Ecto neural progenitor cell (in vitro differentiated cells): ENCODE results near the gene FAM98B.

ENCODE experiments used
- DNase-seq: peaks from one replicate; pipeline ENCODE4 v3.0.0-alpha.2; 2018; ENCODE audit warnings: low spot score

Gene FAM98B

DNA sequence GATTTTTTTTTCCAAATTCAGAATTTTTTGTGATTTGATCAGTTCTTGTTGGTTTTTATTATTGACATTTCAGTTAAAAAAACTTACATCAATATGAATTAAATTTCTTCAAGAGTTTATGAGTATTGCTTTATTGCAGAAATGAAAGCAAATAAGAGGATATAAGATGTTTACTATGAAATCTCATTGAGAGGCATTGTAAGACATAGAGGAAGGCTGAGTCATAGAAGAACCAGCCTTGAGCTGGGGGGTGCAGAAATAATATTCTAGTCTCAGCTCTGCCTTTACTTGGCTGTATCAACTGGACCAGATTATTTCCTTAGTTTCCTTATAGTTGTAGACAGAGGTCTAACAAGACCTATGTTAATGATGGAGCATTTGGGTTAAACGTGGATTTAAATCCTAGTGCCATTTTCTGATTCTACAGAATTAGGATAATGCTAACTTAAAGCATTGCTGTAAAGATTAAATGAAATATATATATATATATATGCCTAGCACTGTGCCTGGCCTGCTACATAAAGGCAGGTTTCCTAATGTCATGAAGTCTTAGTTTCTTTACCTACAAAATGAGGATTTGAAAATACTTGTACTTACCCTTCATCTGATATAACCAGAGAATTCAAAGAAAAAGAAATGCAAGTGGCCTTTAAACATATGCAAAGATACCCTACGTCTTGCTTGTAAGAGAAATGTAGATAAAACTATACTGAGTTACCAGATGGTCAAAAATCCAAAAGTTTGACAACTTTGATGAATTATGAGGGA, 7.3 kb downstream of the FAM98B start:
- no peak for DNase-seq

DNA sequence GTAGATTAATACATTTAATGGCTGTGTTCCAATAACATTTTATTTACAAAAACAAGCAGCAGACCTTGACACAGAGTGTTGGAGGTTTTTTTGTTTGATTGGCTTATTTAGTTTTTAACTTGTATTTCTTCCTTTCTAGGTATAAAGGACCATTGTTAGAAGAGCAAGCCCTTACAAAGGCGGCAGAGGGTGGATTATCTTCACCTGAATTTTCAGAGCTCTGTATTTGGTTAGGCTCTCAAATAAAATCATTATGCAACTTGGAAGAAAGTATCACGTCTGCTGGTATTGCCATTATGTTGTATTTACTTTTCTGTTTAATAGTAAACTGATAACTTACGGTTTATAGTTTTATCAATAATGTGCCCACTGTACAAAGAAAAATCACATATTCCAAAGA, 10.0 kb downstream of the FAM98B start:
- DNase-seq = no peak

DNA sequence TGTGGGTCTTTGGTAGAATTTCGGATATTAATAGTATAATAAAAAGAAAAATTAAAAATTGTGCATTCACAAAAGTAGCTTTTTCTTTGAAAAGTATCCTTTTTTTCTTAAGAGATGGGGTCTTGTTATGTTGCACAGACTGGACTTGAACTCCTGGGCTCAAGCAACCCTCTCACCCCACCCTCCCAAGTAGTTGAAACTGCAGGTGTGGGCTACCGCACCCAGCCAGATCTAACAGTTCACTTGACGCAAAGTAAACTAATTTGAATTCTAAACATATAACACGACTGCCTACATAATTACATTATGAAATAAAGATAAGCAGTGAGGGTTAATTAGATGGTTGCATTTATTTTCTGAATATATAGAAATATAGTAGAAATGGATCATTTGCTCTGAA, 10.7 kb downstream of the FAM98B start:
- DNase-seq = no peak

DNA sequence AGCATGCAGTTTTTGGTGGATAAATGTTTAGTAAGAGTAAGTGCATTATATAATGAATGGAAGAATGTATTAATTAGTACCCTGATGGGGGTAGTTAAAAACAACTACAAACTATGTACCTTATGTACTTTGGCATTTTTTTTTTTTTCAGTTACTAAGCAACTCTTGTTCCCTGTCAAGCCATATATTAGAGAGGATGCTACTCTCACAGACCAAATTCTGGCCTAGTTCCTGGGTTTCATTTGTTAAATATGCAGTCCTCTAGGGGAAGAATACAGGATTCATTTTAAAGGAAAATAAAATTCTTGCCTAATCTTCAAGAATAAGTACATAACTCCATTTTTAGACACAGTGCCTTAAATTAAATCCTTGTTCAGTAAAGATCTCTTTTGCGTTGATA, 16.9 kb downstream of the FAM98B start:
- DNase-seq = no peak

DNA sequence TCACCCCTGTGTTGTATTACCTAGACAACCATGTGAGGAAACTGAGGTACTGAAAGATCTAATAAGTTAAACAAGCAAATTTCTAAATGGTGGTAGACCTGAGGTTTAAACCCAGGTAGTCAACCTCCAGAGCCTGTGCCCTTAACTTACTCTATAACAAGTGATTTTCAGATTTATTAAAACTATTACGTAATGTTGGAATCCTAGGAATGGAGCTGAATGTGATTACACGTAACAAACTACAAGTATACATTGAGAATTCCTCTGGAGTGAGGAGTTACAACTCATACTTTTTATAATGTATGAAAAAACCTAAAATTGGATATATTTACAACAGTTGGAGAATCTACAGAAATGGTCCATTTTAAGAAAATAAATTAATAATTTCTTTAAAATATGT, 18.0 kb downstream of the FAM98B start:
- DNase-seq = no peak

DNA sequence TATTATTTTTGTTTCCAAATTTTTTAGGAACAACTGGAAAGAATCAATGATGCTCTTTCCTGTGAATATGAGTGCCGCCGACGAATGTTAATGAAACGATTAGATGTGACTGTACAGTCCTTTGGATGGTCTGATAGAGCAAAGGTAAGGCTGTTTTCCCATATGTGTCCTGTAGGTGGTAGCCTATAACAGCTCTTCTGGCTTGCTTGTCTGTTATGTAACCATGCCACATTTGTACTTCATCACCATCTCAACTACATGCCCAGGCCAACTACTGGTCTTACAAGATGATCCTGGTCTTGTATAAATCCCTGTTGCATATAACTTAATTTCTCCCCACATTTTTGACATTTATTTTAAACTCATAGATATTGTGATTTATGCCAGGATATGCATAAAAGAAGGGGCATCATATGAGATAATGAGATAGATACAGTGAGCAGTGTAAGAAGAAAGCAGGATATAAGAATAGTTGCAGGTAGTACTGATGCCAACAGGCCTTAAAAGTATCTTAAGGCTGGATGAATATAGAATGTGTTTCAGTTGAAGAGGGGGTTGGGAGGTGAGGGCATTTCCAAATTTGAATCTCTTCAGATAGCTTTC, 20.3 kb downstream of the FAM98B start:
- DNase-seq = no peak

DNA sequence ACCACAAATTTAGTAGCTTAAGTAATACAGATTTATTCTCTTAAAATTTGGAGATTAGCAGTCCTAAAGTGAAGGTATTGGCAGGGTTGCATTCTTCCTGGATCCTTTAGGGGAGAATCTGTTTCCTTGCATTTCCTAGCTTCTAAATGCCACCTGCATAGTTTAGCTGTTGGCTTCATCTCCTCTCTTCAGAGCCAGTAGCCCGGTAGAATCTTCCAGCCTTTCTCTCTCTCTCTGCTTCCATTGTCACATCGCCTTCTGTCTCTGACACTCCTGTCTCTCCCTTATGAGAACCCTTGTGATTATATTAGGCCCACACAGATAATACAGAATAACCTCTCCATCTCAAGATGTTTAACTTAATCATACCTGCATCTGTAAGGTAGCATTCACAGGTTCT, 21.4 kb downstream of the FAM98B start:
- no peak for DNase-seq

DNA sequence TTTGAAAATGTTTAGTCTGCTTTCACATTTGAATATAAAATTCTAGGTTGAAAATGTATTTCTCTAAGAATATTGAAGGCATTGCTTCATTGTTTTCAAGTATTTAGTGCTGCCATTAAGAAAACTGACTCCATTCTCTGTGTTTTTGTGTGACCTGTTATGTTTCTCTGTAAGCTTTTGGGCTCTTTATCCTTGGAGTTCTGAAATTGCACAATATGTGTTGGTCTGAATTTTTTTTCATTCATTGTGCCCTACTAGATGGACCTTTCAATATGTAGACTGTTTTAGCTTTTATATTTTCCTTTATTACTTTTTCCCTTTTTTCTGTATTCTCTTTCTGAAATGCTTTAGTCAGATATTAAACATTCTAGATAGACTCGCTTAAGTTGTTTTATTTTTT, 22.2 kb downstream of the FAM98B start:
- DNase-seq = no peak

DNA sequence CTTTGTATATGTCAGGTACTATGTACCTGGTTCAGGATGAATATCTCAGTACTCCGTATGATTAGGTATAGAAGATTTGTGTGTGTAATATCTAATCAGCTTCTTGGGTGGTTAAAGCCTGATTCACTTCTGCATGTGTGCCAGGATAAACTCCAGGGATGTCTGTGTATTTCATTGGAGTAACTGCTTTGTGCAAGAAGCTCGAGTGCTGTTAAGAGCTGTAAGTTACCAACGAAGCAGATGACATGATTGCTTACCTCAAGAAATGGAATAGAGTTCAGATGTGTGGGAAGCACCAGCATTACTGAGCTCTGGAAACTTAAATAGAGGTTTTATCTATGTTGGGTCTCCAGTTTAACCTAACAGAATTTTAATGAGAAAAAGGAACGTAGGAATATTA, 23.7 kb downstream of the FAM98B start:
- no peak for DNase-seq

DNA sequence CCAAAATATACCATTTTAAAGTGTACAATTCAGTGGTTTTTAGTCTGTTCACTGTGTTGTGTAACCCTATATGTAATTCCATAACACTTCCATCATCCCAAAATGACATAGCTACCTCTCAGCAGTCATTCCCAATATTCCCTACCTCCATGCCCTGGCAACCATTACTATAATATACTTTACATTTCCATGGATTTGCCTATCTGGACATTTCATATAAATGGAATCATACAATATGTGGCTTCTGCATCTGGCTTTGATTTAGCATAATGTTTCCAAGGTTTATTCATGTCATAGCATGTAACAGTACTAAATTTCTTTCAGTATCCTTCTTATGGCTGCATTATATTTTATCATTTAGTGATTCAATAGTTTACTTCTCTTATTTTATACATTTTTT, 25.3 kb downstream of the FAM98B start:
- no peak for DNase-seq

DNA sequence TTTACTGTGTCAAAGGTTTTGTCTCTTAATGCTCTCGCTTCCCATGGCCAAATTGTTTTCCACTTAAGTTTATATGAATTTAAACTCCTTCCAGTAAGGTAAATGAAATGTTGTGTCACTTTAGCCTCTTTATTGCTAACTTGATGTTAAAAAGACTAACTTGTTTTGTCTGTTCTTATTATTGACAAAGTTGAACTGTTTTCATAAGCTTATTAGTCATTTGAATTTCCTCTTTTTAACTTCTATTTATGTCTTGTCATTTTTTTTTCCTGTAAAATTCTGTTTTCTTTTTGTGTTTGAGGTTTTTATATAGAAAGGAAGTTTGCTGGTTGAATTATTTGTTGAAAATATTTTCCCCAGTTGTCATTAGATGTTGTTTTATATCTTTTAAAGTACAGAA, 25.8 kb downstream of the FAM98B start:
- DNase-seq = no peak

DNA sequence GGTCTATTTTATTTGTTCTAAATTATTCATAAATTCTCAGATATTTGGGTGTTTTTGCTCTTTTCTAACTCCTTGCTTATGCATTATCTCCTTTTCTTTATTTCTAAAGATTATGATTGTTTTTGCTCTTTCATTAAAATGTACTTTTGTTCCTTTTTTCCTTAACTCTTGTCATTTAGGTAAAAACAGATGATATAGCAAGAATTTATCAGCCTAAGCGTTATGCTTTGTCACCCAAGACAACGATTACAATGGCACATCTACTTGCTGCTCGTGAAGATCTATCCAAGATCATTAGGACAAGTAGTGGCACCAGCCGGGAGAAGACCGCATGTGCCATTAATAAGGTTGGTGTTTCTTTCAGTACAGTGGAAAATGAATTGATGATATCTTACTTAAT, 27.2 kb downstream of the FAM98B start:
- no peak for DNase-seq

DNA sequence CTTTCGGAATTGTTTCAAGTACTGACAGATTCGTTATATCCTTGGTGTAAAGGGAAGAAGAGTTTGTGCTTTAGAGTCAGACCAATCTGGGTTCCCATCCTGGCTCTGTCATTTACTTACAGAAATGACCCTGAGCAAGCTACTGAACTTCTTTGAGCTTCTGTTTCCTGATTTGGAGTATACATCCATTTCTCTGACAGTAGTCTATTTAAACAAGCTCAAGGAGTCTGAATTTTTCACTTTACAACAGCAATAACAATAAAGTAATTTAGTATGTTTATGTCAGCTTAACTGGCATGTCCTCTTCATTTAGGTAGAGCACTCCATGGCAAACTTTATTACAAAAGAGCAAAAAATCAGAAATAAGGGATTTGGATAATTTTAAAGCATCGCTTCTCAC, 27.8 kb downstream of the FAM98B start:
- no peak for DNase-seq

DNA sequence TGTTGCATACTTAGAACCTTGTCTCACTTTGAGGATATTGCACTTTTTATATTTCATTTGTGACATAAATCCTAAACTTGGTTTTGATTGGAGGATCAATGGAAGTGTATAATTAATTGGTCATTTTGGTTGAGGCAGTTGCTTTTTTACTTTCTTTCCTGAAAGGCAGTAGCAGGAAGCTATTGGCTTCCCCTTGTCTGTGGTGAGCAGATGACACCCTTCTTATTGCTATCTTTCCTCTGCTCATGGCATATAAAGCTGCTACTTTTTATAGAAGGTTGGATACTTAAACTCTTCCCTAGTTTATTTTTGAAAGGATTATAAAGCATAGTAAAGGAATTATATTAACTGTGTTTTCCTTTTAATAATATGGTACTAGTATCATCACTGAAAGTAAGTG, 28.6 kb downstream of the FAM98B start:
- no peak for DNase-seq

DNA sequence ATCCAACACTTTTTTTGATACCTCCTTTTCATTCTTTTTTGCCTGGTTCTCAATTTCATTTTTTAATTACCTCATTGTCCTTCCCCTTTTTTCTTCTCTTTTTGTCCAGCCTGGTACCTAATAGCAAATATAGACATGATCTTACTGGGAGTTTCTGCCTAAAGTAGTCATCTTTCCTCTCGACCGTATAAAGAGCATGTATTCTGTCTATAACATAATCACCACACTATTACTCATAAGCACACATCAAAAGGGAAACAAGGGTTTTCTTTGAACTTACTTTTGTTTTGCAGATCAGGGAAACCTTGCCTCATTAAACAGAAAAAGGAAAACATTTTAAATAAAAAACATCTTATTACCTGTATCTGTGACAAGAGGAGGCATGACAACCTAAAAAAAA, 33.0 kb downstream of the FAM98B start:
- DNase-seq = no peak

DNA sequence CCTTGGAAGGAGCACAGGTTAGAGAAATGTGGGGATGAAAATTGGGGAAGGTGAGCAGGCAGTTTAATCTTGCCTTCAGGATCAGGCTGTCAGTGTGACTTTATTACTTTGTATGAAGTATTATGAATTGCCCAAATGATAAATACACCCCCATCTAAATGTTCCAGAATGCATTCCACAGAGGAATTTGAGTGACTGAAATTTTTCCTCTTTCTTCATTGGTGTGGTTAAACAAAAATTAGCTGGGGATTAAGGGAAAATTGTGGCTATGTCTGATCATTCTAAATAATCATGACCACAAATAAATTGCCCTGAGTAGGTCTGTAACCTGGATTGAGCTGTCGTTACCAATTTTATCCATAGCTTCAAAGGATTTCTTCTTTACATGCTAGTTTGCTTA, 33.5 kb downstream of the FAM98B start:
- DNase-seq = no peak

DNA sequence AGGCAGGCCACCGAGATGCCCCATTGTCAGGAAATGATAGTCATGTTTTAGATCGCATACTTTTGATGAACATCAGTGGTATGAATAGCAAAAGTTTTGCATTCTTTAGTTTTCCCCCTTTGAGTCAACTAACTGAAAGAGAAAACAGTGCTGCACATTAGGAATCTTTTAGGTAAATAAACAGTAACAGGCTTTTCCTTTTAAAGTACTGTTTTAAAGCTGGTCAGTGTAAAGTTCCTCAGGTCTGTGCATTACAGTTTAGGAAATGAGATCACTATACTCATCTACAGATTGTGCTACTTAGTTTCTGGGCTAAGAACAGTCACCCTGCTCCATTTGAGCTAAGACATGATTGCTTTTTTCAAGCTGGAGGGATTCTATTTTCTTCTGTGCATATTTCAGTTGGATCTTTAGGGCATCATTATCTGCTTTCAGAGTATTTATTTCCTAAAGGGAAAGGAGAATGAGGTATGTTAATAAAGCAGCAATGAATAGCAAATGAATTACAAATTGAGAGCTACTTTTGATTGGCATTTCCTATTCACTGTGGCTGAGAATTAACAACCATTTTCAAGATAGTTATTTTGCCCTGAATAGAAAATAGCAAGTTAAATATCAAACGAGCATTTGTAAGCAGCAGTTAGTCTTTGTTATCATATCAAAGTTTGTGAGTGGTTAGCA, 36.5 kb downstream of the FAM98B start:
- no peak for DNase-seq

DNA sequence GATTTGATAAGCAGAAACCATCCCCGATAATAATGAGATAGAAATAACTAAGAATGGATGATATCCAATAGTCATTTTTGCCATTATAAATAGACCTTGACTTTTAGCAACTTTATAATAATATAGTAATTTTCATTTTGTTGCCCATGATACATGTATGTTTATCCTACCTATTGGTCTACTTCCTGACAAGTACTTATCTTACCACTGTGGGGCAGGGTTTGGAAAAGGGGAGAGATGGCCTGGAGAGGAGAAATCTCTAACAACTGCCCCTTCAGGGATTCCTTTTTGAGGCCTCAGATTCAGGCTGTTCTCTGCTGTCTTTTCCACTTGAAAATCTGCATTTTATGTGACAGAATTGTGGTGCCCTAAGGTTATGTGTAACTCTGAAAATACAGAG, 42.2 kb downstream of the FAM98B start:
- no peak for DNase-seq

DNA sequence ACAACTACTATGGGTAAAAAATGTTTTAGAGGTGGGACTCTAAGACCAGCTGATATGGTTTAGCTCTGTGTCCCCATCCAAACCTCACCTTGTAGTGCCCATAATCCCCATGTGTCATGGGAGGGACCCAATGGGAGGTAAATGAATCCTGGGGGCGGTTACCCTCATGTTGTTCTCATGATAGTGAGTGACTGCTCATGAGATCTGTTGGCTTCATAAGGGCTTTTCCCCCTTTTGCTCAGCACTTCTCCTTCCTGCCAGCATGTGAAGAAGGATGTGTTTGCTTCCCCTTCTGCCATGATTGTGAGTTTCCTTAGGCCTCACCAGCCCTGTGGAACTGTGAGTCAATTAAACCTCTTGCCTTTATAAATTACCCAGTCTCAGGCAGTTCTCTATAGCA, 45.7 kb downstream of the FAM98B start:
- DNase-seq = no peak

DNA sequence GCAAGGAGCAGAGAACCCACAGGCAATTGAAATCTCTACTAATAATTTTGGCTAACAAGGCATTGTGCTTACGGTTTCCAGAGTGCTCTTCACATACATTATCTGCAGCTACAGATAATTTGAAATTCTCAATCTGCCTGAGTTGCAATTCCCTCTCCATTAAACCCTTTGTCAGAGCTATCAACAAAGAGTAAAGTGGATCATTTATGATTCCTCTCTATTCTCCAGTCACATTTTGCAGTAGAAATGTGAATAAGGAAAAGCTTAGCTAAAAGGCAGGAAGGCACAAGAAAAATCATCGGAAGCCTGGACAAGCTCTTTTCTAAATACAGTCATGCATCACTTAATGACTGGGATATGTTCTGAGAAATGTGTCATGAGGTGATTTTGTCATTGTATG, 49.6 kb downstream of the FAM98B start:
- no peak for DNase-seq

DNA sequence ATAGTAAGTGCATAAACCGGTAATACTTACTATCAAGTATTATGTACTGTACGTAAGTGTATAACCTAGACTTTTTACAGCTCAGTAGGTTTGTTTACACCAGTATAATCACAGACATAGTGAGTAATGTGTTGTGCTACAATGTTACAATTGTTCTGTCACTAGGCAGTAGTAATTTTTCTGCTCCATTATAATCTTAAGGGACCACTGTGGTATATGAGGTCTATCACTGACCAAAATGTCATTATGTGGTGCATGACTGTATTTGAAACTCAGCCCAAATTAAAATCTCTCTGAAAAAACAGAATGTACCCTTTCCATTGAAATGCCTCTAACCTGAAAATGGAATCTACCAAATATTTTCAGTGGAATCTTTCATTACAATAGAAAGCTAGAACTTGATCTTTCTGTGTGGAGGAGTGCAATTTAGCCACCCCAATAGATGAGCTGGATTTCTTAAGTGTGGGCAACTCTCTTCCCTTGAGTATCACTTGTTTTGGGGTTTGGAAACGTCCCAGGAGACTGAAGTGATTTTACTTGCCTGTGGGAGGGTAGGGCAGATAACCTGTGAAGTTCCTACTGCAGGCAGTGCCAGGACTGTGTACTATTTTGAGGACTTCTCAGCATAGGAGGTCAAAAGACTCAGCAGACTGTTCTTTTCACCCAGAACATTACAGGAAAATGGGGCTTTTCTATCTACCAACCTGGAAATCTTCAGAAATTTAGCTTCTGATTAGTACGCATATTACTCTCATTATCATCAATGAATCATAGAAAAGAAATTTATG, 50.9 kb downstream of the FAM98B start:
- no peak for DNase-seq

DNA sequence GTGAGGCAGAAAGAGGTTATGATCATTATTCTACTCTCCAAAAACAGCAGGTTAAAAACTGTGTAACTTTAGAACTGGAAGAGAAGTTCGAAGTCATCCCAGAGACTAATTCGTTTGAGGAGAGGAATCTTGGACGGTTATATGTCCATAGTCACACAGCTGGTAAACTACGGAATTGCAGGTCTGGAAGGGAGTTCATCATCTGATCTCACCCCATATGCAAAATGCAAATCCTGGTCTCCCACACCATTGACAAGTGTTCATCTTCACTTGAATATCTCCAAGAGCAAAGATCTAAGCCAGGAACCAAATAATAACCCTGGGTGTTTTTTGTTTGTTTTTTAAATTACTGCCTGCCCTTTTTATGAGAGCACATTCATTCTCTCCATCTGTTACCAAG, 53.1 kb downstream of the FAM98B start:
- no peak for DNase-seq

DNA sequence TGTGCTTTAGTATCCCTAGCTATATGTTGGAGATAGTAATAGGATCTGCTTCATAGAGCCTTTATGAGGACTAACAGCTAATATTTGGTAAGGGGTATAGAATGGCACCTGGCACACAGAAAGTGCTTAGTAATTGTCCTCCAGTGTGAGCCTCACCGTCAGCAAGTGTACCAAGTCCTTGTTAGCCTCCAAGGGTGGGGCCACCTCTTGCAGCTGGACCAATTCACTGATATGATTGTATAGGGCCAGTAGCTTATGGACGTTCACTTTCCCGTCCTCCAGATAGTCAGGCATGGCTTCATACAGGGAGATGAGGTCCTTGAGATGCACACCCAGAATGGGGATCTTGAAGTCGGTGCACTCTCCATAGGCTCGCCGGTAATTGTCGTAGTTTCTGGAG, 53.6 kb downstream of the FAM98B start:
- DNase-seq = no peak
